Natural killer cell treated with Interleukin-12 subunit alpha and Interleukin-12 subunit beta and Interleukin-15 and Interleukin-18, amount 100 ng/mL, for 72 hours (primary cell): ENCODE measurements around the gene PCBD1. TPM values are rescaled to one million over a fixed set of nuclear protein-coding genes. Genes with fewer than 3 reads are reported as not detected.

ENCODE experiments used
- ATAC-seq, 2 donors: fragments of 150-1000 bp; cut with Tn5 transposase in 1 of 2; sonication (Bioruptor Pico), chemical (Tn5 transposase) in 1 of 2; 2 replicates each; pipeline ENCODE4 v1.10.0; 2021
- DNase-seq: peaks from one replicate; pipeline ENCODE4 v3.0.0; 2022; ENCODE audit warnings: low spot score
- H3K27ac Mint-ChIP-seq, 2 donors: 1 replicate in 1 of 2; 2 replicates in 1 of 2; pipeline ENCODE4 v1.8.0; 2022; ENCODE audit warnings: mixed read lengths in 2 of 2, mild to moderate bottlenecking in 1 of 2, moderate library complexity in 1 of 2
- H3K27me3 Mint-ChIP-seq, 2 donors: 1 replicate in 1 of 2; 2 replicates in 1 of 2; pipeline ENCODE4 v1.8.0; 2022; ENCODE audit warnings: mixed read lengths in 2 of 2
- H3K36me3 Mint-ChIP-seq: one replicate; pipeline ENCODE4 v1.8.0; 2022; ENCODE audit warnings: mixed read lengths
- H3K4me1 Mint-ChIP-seq, 2 donors: 1 replicate in 1 of 2; 2 replicates in 1 of 2; pipeline ENCODE4 v1.8.0; 2022; ENCODE audit warnings: low read depth in 2 of 2, mixed read lengths in 2 of 2, mild to moderate bottlenecking in 1 of 2
- H3K4me3 Mint-ChIP-seq: one replicate; pipeline ENCODE4 v1.8.0; 2022; ENCODE audit warnings: mixed read lengths
- H3K9me3 Mint-ChIP-seq: 2 replicates; pipeline ENCODE4 v1.8.0; 2022; ENCODE audit warnings: mixed read lengths
- total RNA-seq, 2 donors: library from RNA; stranded (reverse); gene quantifications; one replicate each; pipeline ENCODE4 v1.2.3, GENCODE V29; 2022

PCBD1 gene
- total RNA-seq, 2 donors from 2014 or later: 32.6 to 44.9 TPM

- H3K4me3 Mint-ChIP-seq: no peak overlapping the region
- DNase-seq: no peak
- H3K36me3 Mint-ChIP-seq: peaks cover 1% of the 10 kb centered on the region
- no peak overlapping the region for H3K27ac Mint-ChIP-seq
- H3K9me3 Mint-ChIP-seq: no peaks in the 10 kb centered on the region
- peaks cover 21 to 23% of the 10 kb centered on the region in 2 donors for H3K4me1 Mint-ChIP-seq
- H3K27me3 Mint-ChIP-seq: no peaks in the 10 kb centered on the region
- no peak for ATAC-seq
These were observed 34.9 kb downstream of the PCBD1 start for GRCh38 chr10:70853457-70853856.

- H3K4me3 Mint-ChIP-seq: no peak overlapping the region
- no peak overlapping the region for H3K27ac Mint-ChIP-seq
- ATAC-seq: no peak
- DNase-seq: no peak
- peaks cover 21 to 24% of the 10 kb centered on the region in 2 donors for H3K4me1 Mint-ChIP-seq
- H3K36me3 Mint-ChIP-seq: no peaks in the 10 kb centered on the region
- no peaks in the 10 kb centered on the region for H3K27me3 Mint-ChIP-seq
- H3K9me3 Mint-ChIP-seq: no peaks in the 10 kb centered on the region
These were observed 35.3 kb downstream of the PCBD1 start for GRCh38 chr10:70853038-70853437.

- Mint-ChIP-seq H3K27me3 (no peaks in the 10 kb centered on the region), H3K4me3 (no peak overlapping the region), H3K27ac (no peak overlapping the region), H3K36me3 (no peaks in the 10 kb centered on the region), H3K4me1 (peaks cover 21 to 23% of the 10 kb centered on the region in 2 donors), H3K9me3 (no peaks in the 10 kb centered on the region)
- ATAC-seq (no peak), DNase-seq (no peak)
These were observed 36.5 kb downstream of the PCBD1 start for GRCh38 chr10:70851597-70852475.

- no peak overlapping the region for H3K27ac Mint-ChIP-seq
- no peaks in the 10 kb centered on the region for H3K27me3 Mint-ChIP-seq
- H3K4me1 Mint-ChIP-seq: peaks cover 10 to 13% of the 10 kb centered on the region in 2 donors
- no peak for DNase-seq
- no peak overlapping the region for H3K4me3 Mint-ChIP-seq
- H3K9me3 Mint-ChIP-seq: no peaks in the 10 kb centered on the region
- H3K36me3 Mint-ChIP-seq: no peaks in the 10 kb centered on the region
- no peak for ATAC-seq
These were observed 38.3 kb downstream of the PCBD1 start for GRCh38 chr10:70850097-70850496.

GRCh38 chr10:70849582-70850016 is 38.8 kb downstream of the PCBD1 start:
- Mint-ChIP-seq H3K4me1 (peaks cover 10 to 13% of the 10 kb centered on the region in 2 donors), H3K9me3 (no peaks in the 10 kb centered on the region), H3K27ac (no peak overlapping the region), H3K27me3 (no peaks in the 10 kb centered on the region), H3K36me3 (no peaks in the 10 kb centered on the region), H3K4me3 (no peak overlapping the region)
- no peak for DNase-seq
- no peak for ATAC-seq

GRCh38 chr10:70847659-70848360 is 40.6 kb downstream of the PCBD1 start:
- ATAC-seq (peak; percentile 57 to 74), DNase-seq (no peak)
- Mint-ChIP-seq H3K36me3 (peaks cover 4% of the 10 kb centered on the region), H3K27me3 (no peaks in the 10 kb centered on the region), H3K4me1 (peaks cover 15 to 18% of the 10 kb centered on the region in 2 donors), H3K27ac (peak overlapping the region; percentile 53 to 64), H3K9me3 (no peaks in the 10 kb centered on the region), H3K4me3 (peak overlapping the region; percentile 51)

GRCh38 chr10:70846795-70847194 is 41.6 kb downstream of the PCBD1 start:
- Mint-ChIP-seq H3K27me3 (no peaks in the 10 kb centered on the region), H3K36me3 (peaks cover 4% of the 10 kb centered on the region), H3K4me1 (peaks cover 17 to 22% of the 10 kb centered on the region in 2 donors), H3K27ac (no peak overlapping the region), H3K9me3 (no peaks in the 10 kb centered on the region), H3K4me3 (no peak overlapping the region)
- ATAC-seq: no peak
- no peak for DNase-seq

- Mint-ChIP-seq H3K9me3 (no peaks in the 10 kb centered on the region), H3K27me3 (no peaks in the 10 kb centered on the region), H3K4me3 (no peak overlapping the region), H3K4me1 (peaks cover 26 to 32% of the 10 kb centered on the region in 2 donors), H3K27ac (peak overlapping the region in 1 of 2 donors; percentile 20), H3K36me3 (peaks cover 4% of the 10 kb centered on the region)
- ATAC-seq (no peak), DNase-seq (no peak)
These were observed 42.5 kb downstream of the PCBD1 start for GRCh38 chr10:70845816-70846215.

GRCh38 chr10:70845256-70845655 is 43.1 kb downstream of the PCBD1 start:
- H3K4me3 Mint-ChIP-seq: no peak overlapping the region
- no peak for ATAC-seq
- H3K36me3 Mint-ChIP-seq: peaks cover 4% of the 10 kb centered on the region
- H3K27ac Mint-ChIP-seq: no peak overlapping the region
- peaks cover 30 to 37% of the 10 kb centered on the region in 2 donors for H3K4me1 Mint-ChIP-seq
- H3K9me3 Mint-ChIP-seq: no peaks in the 10 kb centered on the region
- no peak for DNase-seq
- H3K27me3 Mint-ChIP-seq: no peaks in the 10 kb centered on the region

GRCh38 chr10:70843776-70844489 is 44.4 kb downstream of the PCBD1 start:
- Mint-ChIP-seq H3K4me1 (peaks cover 31 to 36% of the 10 kb centered on the region in 2 donors), H3K36me3 (peaks cover 4% of the 10 kb centered on the region), H3K27me3 (no peaks in the 10 kb centered on the region), H3K27ac (no peak overlapping the region), H3K4me3 (no peak overlapping the region), H3K9me3 (no peaks in the 10 kb centered on the region)
- no peak for ATAC-seq
- DNase-seq: no peak

GRCh38 chr10:70843333-70843732 is 45.0 kb downstream of the PCBD1 start:
- H3K36me3 Mint-ChIP-seq: peaks cover 6% of the 10 kb centered on the region
- H3K27me3 Mint-ChIP-seq: no peaks in the 10 kb centered on the region
- no peak overlapping the region for H3K27ac Mint-ChIP-seq
- peaks cover 30 to 33% of the 10 kb centered on the region in 2 donors for H3K4me1 Mint-ChIP-seq
- H3K4me3 Mint-ChIP-seq: no peak overlapping the region
- H3K9me3 Mint-ChIP-seq: no peaks in the 10 kb centered on the region
- no peak for DNase-seq
- no peak for ATAC-seq

- ATAC-seq (peak; percentile 28 to 61), DNase-seq (no peak)
- H3K36me3 Mint-ChIP-seq: peaks cover 17% of the 10 kb centered on the region
- peaks cover 37 to 38% of the 10 kb centered on the region in 2 donors for H3K4me1 Mint-ChIP-seq
- H3K27me3 Mint-ChIP-seq: no peaks in the 10 kb centered on the region
- H3K27ac Mint-ChIP-seq: peak overlapping the region in 1 of 2 donors; percentile 79
- no peaks in the 10 kb centered on the region for H3K9me3 Mint-ChIP-seq
- peak overlapping the region; percentile 28 for H3K4me3 Mint-ChIP-seq
These were observed 47.5 kb downstream of the PCBD1 start for GRCh38 chr10:70840836-70841235.

- no peaks in the 10 kb centered on the region for H3K9me3 Mint-ChIP-seq
- ATAC-seq (no peak), DNase-seq (no peak)
- no peak overlapping the region for H3K27ac Mint-ChIP-seq
- no peak overlapping the region for H3K4me3 Mint-ChIP-seq
- no peaks in the 10 kb centered on the region for H3K27me3 Mint-ChIP-seq
- peaks cover 17% of the 10 kb centered on the region for H3K36me3 Mint-ChIP-seq
- H3K4me1 Mint-ChIP-seq: peaks cover 52% of the 10 kb centered on the region in 2 donors
These were observed 50.0 kb downstream of the PCBD1 start for GRCh38 chr10:70838270-70838805.
